Astrocyte (in vitro differentiated cells and primary cell): ENCODE data around the gene SEPSECS. TPM values are rescaled to one million over a fixed set of nuclear protein-coding genes. Genes with fewer than 3 reads are reported as not detected.

Experiments
- DNase-seq: peaks from one replicate; pipeline ENCODE4 v3.0.0-alpha.2; 2010; ENCODE audit warnings: low read depth
- FAIRE-seq: peaks from 2 replicates; lab custom pipeline; 2011; peaks lifted over from hg19 to GRCh38; lab: Jason Lieb, UNC
- H2AFZ ChIP-seq: 2 replicates; pipeline ENCODE4 v1.6.0; 2012; ENCODE audit warnings: low read depth, low read length, inconsistent platforms
- H3K27ac ChIP-seq: 2 replicates; pipeline ENCODE4 v1.5.1; 2011; ENCODE audit warnings: low read depth, low read length, inconsistent platforms
- H3K27me3 ChIP-seq: 2 replicates; pipeline ENCODE4 v1.6.0; 2011; ENCODE audit warnings: low read length, inconsistent platforms; ENCODE audit not compliant: insufficient read depth
- H3K36me3 ChIP-seq: 2 replicates; pipeline ENCODE4 v1.5.1; 2011; ENCODE audit warnings: low read length, inconsistent platforms; ENCODE audit not compliant: insufficient read depth
- H3K4me1 ChIP-seq: 2 replicates; pipeline ENCODE4 v1.5.1; 2011; ENCODE audit warnings: low read length, inconsistent platforms; ENCODE audit not compliant: insufficient read depth
- H3K4me2 ChIP-seq: 2 replicates; pipeline ENCODE4 v1.6.0; 2012; ENCODE audit warnings: low read length, inconsistent platforms
- H3K4me3 ChIP-seq: 2 replicates; pipeline ENCODE4 v1.5.1; 2011; ENCODE audit warnings: low read depth, mild to moderate bottlenecking, low read length, inconsistent platforms; ENCODE audit not compliant: insufficient read depth
- H3K79me2 ChIP-seq: 2 replicates; pipeline ENCODE4 v1.6.0; 2012; ENCODE audit warnings: mild to moderate bottlenecking, low read length, inconsistent platforms; ENCODE audit not compliant: insufficient read depth
- H3K9ac ChIP-seq: 2 replicates; pipeline ENCODE4 v1.6.0; 2012; ENCODE audit warnings: mild to moderate bottlenecking, low read length, inconsistent platforms
- H3K9me3 ChIP-seq: 2 replicates; pipeline ENCODE4 v1.5.1; 2012; ENCODE audit warnings: low read depth, mild to moderate bottlenecking, low read length, inconsistent platforms; ENCODE audit not compliant: insufficient read depth
- H4K20me1 ChIP-seq: 2 replicates; pipeline ENCODE4 v1.6.0; 2012; ENCODE audit warnings: low read length, inconsistent platforms; ENCODE audit not compliant: insufficient read depth
- H3K27ac Mint-ChIP-seq: one replicate; pipeline ENCODE4 v1.8.0; 2021; ENCODE audit warnings: mild to moderate bottlenecking, mixed read lengths; ENCODE audit not compliant: unreplicated experiment
- H3K27me3 Mint-ChIP-seq: one replicate; pipeline ENCODE4 v1.8.0; 2021; ENCODE audit warnings: low read depth, mixed read lengths; ENCODE audit not compliant: unreplicated experiment
- H3K36me3 Mint-ChIP-seq: one replicate; pipeline ENCODE4 v1.8.0; 2021; ENCODE audit warnings: low read depth, mixed read lengths; ENCODE audit not compliant: unreplicated experiment
- H3K4me1 Mint-ChIP-seq: one replicate; pipeline ENCODE4 v1.8.0; 2021; ENCODE audit warnings: low read depth, mixed read lengths; ENCODE audit not compliant: unreplicated experiment
- H3K4me3 Mint-ChIP-seq: one replicate; pipeline ENCODE4 v1.8.0; 2021; ENCODE audit warnings: mild to moderate bottlenecking, moderate library complexity, mixed read lengths; ENCODE audit not compliant: unreplicated experiment
- H3K9me3 Mint-ChIP-seq: one replicate; pipeline ENCODE4 v1.8.0; 2021; ENCODE audit warnings: mild to moderate bottlenecking, mixed read lengths; ENCODE audit not compliant: unreplicated experiment
- EZH2 ChIP-seq: IDR thresholded peaks from 2 replicates; pipeline ENCODE4 v1.6.1; 2012; ENCODE audit warnings: mild to moderate bottlenecking, low read length, inconsistent platforms; ENCODE audit not compliant: insufficient read depth
- total RNA-seq: library from RNA; stranded (reverse); gene quantifications from 2 replicates; pipeline ENCODE4 v1.2.1, GENCODE V29; 2021
- TF ChIP-seq, protein P1 (sequence below): IDR thresholded peaks from 2 replicates; pipeline ENCODE4 v1.5.1; 2011; ENCODE audit warnings: low read depth, mild to moderate bottlenecking, inconsistent platforms, low read length, moderate library complexity; ENCODE audit not compliant: insufficient read depth

Gene SEPSECS
- total RNA-seq, 1 donor from 2014 or later, result 4.2 TPM

DNA sequence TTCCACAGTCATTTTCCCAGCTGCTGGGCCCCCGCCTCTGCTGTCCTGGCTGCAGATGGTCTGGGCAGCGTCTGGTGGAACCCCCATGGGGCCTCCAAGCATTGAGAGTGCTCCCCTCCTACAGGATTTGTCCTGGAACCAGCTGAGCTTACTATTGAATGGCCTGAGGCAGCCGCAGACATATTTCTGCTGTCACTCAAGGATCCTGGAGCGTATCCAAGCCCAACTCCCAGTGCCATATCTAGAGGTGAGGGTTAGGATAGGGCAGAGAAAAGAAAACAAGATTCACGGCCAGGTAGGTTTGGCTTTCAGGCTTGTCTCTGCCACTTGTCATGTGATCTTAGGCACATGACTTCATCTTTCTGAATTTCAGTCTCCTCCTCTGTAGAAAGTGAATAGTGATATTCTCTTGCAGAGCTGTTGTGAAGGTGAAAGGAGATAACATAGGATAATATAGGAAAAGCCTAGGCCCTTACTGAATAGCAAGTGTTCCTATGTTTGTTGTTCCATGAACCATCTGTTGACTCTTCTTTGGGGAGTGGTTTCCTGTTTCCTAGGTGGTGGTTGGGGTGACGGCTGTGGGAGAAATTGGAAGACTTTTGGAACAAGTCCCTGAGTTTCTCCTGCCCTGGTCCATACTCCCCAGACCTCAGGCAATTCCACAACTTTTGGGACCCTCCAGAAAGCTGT, 52.3 kb downstream of the SEPSECS start:
- Histone ChIP-seq H3K27me3 (peaks cover 13% of the 10 kb centered on the region), H3K79me2 (no peaks in the 10 kb centered on the region), H4K20me1 (no peaks in the 10 kb centered on the region), H3K9ac (no peak overlapping the region), H2AFZ (no peak overlapping the region), H3K36me3 (no peaks in the 10 kb centered on the region), H3K27ac (no peak overlapping the region), H3K9me3 (no peaks in the 10 kb centered on the region), H3K4me2 (no peak overlapping the region), H3K4me1 (no peaks in the 10 kb centered on the region), H3K4me3 (no peak overlapping the region)
- FAIRE-seq, result no peak
- TF ChIP-seq, protein P1, sequence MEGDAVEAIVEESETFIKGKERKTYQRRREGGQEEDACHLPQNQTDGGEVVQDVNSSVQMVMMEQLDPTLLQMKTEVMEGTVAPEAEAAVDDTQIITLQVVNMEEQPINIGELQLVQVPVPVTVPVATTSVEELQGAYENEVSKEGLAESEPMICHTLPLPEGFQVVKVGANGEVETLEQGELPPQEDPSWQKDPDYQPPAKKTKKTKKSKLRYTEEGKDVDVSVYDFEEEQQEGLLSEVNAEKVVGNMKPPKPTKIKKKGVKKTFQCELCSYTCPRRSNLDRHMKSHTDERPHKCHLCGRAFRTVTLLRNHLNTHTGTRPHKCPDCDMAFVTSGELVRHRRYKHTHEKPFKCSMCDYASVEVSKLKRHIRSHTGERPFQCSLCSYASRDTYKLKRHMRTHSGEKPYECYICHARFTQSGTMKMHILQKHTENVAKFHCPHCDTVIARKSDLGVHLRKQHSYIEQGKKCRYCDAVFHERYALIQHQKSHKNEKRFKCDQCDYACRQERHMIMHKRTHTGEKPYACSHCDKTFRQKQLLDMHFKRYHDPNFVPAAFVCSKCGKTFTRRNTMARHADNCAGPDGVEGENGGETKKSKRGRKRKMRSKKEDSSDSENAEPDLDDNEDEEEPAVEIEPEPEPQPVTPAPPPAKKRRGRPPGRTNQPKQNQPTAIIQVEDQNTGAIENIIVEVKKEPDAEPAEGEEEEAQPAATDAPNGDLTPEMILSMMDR, result no peak
- no peak for TF ChIP-seq EZH2
- H3K27ac Mint-ChIP-seq, result no peak overlapping the region
- H3K4me1 Mint-ChIP-seq, result no peaks in the 10 kb centered on the region
- peaks cover 5% of the 10 kb centered on the region for H3K9me3 Mint-ChIP-seq
- H3K4me3 Mint-ChIP-seq, result no peak overlapping the region
- H3K27me3 Mint-ChIP-seq, result peaks cover 16% of the 10 kb centered on the region
- no peaks in the 10 kb centered on the region for H3K36me3 Mint-ChIP-seq
- DNase-seq, result no peak

- Histone ChIP-seq H2AFZ (no peak overlapping the region), H3K9ac (no peak overlapping the region), H3K4me1 (no peaks in the 10 kb centered on the region), H3K4me2 (no peak overlapping the region), H3K27ac (no peak overlapping the region), H3K9me3 (peaks cover 5% of the 10 kb centered on the region), H3K79me2 (no peaks in the 10 kb centered on the region), H3K27me3 (peaks cover 13% of the 10 kb centered on the region), H3K4me3 (no peak overlapping the region), H4K20me1 (no peaks in the 10 kb centered on the region), H3K36me3 (no peaks in the 10 kb centered on the region)
- Mint-ChIP-seq H3K36me3 (no peaks in the 10 kb centered on the region), H3K9me3 (peaks cover 10% of the 10 kb centered on the region), H3K4me1 (no peaks in the 10 kb centered on the region), H3K4me3 (no peak overlapping the region), H3K27ac (no peak overlapping the region), H3K27me3 (peaks cover 12% of the 10 kb centered on the region)
- DNase-seq (no peak), FAIRE-seq (no peak)
- TF ChIP-seq EZH2, result no peak
- TF ChIP-seq, protein P1, result no peak
These were observed 53.7 kb downstream of the SEPSECS start for GRCh38 chr4:25106363-25107151.
